AG09309 (cell line): Measurements from ENCODE around the gene KLC1.

Experiments
- DNase-seq: peaks from one replicate; pipeline ENCODE4 v3.0.0-alpha.2; 2010; ENCODE audit warnings: low read depth
- H3K4me3 ChIP-seq: 2 replicates; pipeline ENCODE4 v1.5.1; 2011; ENCODE audit warnings: mild to moderate bottlenecking, low read depth, low read length, moderate library complexity; ENCODE audit not compliant: control insufficient read depth
- CTCF ChIP-seq: IDR thresholded peaks from 2 replicates; pipeline ENCODE4 v1.5.1; 2011; ENCODE audit warnings: mild to moderate bottlenecking, low read depth, low read length, inconsistent platforms; ENCODE audit not compliant: insufficient read depth, control insufficient read depth; ENCODE audit errors: missing control alignments

The KLC1 gene

GRCh38 chr14:103732868-103733620 lies 104.0 kb downstream of the KLC1 start:
- no peak overlapping the region for H3K4me3 ChIP-seq
- no peak for TF ChIP-seq CTCF
- no peak for DNase-seq

GRCh38 chr14:103733651-103734050 lies 104.6 kb downstream of the KLC1 start:
- no peak for TF ChIP-seq CTCF
- no peak for DNase-seq
- no peak overlapping the region for H3K4me3 ChIP-seq

- H3K4me3 ChIP-seq, result no peak overlapping the region
- no peak for TF ChIP-seq CTCF
- DNase-seq, result no peak
Measured at GRCh38 chr14:103734081-103734888, 105.3 kb downstream of the KLC1 start.

GRCh38 chr14:103735022-103735421 lies 106.0 kb downstream of the KLC1 start:
- no peak overlapping the region for H3K4me3 ChIP-seq
- DNase-seq, result no peak
- no peak for TF ChIP-seq CTCF

GRCh38 chr14:103735439-103735814 lies 106.4 kb downstream of the KLC1 start:
- no peak for TF ChIP-seq CTCF
- no peak overlapping the region for H3K4me3 ChIP-seq
- no peak for DNase-seq

- H3K4me3 ChIP-seq, result no peak overlapping the region
- TF ChIP-seq CTCF, result no peak
- no peak for DNase-seq
Measured at GRCh38 chr14:103735815-103736545, 107.0 kb downstream of the KLC1 start.
